Fibroblast of lung (primary cell): Measurements from ENCODE around the gene MBOAT2.

Experiments
- CTCF ChIP-seq, 2 donors: IDR thresholded peaks in 1 of 2; conservative IDR thresholded peaks in 1 of 2; 1 replicate in 1 of 2; 2 replicates in 1 of 2; pipeline ENCODE4 v1.5.1; 2011 to 2012; ENCODE audit warnings: low read length in 2 of 2, control low read depth in 1 of 2, inconsistent platforms in 1 of 2, low read depth in 1 of 2, mild to moderate bottlenecking in 1 of 2
- EZH2 ChIP-seq: IDR thresholded peaks from 2 replicates; pipeline ENCODE4 v1.5.1; 2012; ENCODE audit warnings: low read length, control low read depth, mild to moderate bottlenecking; ENCODE audit errors: missing control alignments

- TF ChIP-seq CTCF (conservative IDR thresholded peaks at IDR 0.05 in 1 of 2, IDR thresholded peaks at IDR 0.05 in 1 of 2; ENCODE audit: low read depth in 1 of 2, low read length in 2 of 2) (no peak), EZH2 (no peak)
Observed at GRCh38 chr2:9045595-9045994, 42.1 kb upstream of the MBOAT2 start.
